Thoracic aorta (tissue), 2 donors: Measurements from ENCODE around the gene ROBO1. TPM values are rescaled to one million over a fixed set of nuclear protein-coding genes. Genes with fewer than 3 reads are reported as not detected.

ENCODE experiments used
- ATAC-seq: fragments of 150-250 bp; one replicate; pipeline ENCODE4 v1.8.0; 2017; ENCODE audit warnings: low read depth; ENCODE audit not compliant: insufficient number of reproducible peaks, low FRiP score
- DNase-seq: peaks from one replicate; pipeline ENCODE4 v3.0.0-alpha.2; 2020; ENCODE audit warnings: low spot score
- H3K27ac ChIP-seq, 2 donors: fragments of 200-600 bp; sonication (generic); 1 replicate in 1 of 2; 2 replicates in 1 of 2; pipeline ENCODE4 v1.5.1; 2016; ENCODE audit warnings: mild to moderate bottlenecking in 2 of 2, moderate library complexity in 2 of 2
- H3K27me3 ChIP-seq: fragments of 200-600 bp; sonication (generic); replicated peaks from 2 replicates; pipeline ENCODE4 v1.6.0; 2016; ENCODE audit warnings: mild to moderate bottlenecking; ENCODE audit not compliant: insufficient read depth
- H3K36me3 ChIP-seq: fragments of 200-600 bp; sonication (generic); one replicate; pipeline ENCODE4 v1.5.1; 2016
- H3K4me1 ChIP-seq, 2 donors: fragments of 200-600 bp; sonication (generic); 1 replicate in 1 of 2; 2 replicates in 1 of 2; pipeline versions ENCODE4 v1.5.1 to v1.6.0; 2016; ENCODE audit warnings: low read depth in 2 of 2, mild to moderate bottlenecking in 1 of 2; ENCODE audit not compliant: control insufficient read depth in 1 of 2
- H3K4me3 ChIP-seq: fragments of 200-600 bp; sonication (generic); 2 replicates; pipeline ENCODE4 v1.5.1; 2016; ENCODE audit warnings: mild to moderate bottlenecking
- H3K9me3 ChIP-seq: fragments of 200-600 bp; sonication (generic); 2 replicates; pipeline ENCODE4 v1.5.1; 2016
- CTCF ChIP-seq: fragments of 200-600 bp; sonication (generic); IDR thresholded peaks from one replicate; pipeline ENCODE4 v1.5.1; 2019; ENCODE audit warnings: antibody characterized with exemption
- total RNA-seq, 2 donors: library from RNA; depleted of rRNA; stranded (reverse); fragments of >200 nt; gene quantifications; one replicate each; pipeline versions ENCODE4 v1.1.0 to v1.2.3, GENCODE V29; 2016

Gene ROBO1
- total RNA-seq, 2 donors from 2014 or later: 13.3 to 24.4 TPM

- DNase-seq (no peak), ATAC-seq (no peak)
- Histone ChIP-seq H3K4me1 (no peaks in the 10 kb centered on the region), H3K27ac (no peak overlapping the region), H3K36me3 (no peaks in the 10 kb centered on the region), H3K4me3 (no peak overlapping the region), H3K27me3 (no peaks in the 10 kb centered on the region), H3K9me3 (no peaks in the 10 kb centered on the region)
- no peak for TF ChIP-seq CTCF
Measured at GRCh38 chr3:79558943-79559342, 208.9 kb downstream of the ROBO1 start.

GRCh38 chr3:79555655-79556054 lies 212.1 kb downstream of the ROBO1 start:
- DNase-seq: no peak
- Histone ChIP-seq H3K4me3 (no peak overlapping the region), H3K36me3 (no peaks in the 10 kb centered on the region), H3K4me1 (no peaks in the 10 kb centered on the region), H3K27me3 (no peaks in the 10 kb centered on the region), H3K27ac (no peak overlapping the region), H3K9me3 (no peaks in the 10 kb centered on the region)
- TF ChIP-seq CTCF: no peak
- no peak for ATAC-seq

- no peak for ATAC-seq
- Histone ChIP-seq H3K36me3 (no peaks in the 10 kb centered on the region), H3K27me3 (no peaks in the 10 kb centered on the region), H3K27ac (no peak overlapping the region), H3K4me3 (no peak overlapping the region), H3K9me3 (no peaks in the 10 kb centered on the region), H3K4me1 (no peaks in the 10 kb centered on the region)
- no peak for TF ChIP-seq CTCF
- DNase-seq: no peak
Measured at GRCh38 chr3:79551997-79552396, 215.8 kb downstream of the ROBO1 start.

- TF ChIP-seq CTCF: no peak
- no peaks in the 10 kb centered on the region for H3K4me1 ChIP-seq
- H3K27ac ChIP-seq: no peak overlapping the region
- no peaks in the 10 kb centered on the region for H3K27me3 ChIP-seq
- DNase-seq (no peak), ATAC-seq (no peak)
- no peaks in the 10 kb centered on the region for H3K36me3 ChIP-seq
- H3K9me3 ChIP-seq: no peaks in the 10 kb centered on the region
- H3K4me3 ChIP-seq: no peak overlapping the region
Measured at GRCh38 chr3:79551321-79551892, 216.4 kb downstream of the ROBO1 start.

- no peak for TF ChIP-seq CTCF
- Histone ChIP-seq H3K4me3 (no peak overlapping the region), H3K27ac (no peak overlapping the region), H3K9me3 (no peaks in the 10 kb centered on the region), H3K36me3 (no peaks in the 10 kb centered on the region), H3K4me1 (no peaks in the 10 kb centered on the region), H3K27me3 (no peaks in the 10 kb centered on the region)
- DNase-seq (no peak), ATAC-seq (no peak)
Measured at GRCh38 chr3:79543218-79543982, 224.4 kb downstream of the ROBO1 start.
